SH-SY5Y (cell line): ENCODE data around the gene CACNA1E.

Experiments used
- GATA2 ChIP-seq: IDR thresholded peaks from 2 replicates; pipeline ENCODE4 v1.6.1; 2011; ENCODE audit warnings: mild to moderate bottlenecking, low read depth, low read length
- GATA3 ChIP-seq: IDR thresholded peaks from 2 replicates; pipeline ENCODE4 v1.6.1; 2011; ENCODE audit warnings: low read depth, mild to moderate bottlenecking, low read length, moderate library complexity

DNA sequence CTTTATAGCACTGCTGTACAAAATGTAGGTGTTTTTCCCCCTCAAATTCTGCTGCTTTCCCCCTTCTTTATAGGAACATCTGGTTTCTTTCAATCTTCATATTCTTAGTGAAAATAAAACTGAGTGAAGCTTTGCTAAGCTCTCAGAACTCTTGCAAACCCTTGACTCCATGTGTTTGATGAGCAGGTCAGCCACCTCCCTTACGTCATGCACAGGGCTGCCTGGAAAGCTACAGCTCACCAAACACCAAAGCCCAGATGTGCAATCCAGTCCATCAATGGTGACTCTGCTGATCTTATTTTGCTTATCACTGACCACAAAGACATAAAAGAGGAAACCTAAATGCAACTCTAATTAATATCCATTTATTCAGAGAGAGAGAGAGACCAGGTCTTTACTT lies 5.5 kb downstream of the CACNA1E start:
- TF ChIP-seq GATA3 (no peak), GATA2 (no peak)
